ENCODE measurements around the gene ZNF618. TPM values are rescaled to one million over a fixed set of nuclear protein-coding genes. Genes with fewer than 3 reads are reported as not detected.

The ZNF618 gene
- polyA plus RNA-seq, 3 donors, result 0.53 to 1.9 (median 0.78) TPM

DNA sequence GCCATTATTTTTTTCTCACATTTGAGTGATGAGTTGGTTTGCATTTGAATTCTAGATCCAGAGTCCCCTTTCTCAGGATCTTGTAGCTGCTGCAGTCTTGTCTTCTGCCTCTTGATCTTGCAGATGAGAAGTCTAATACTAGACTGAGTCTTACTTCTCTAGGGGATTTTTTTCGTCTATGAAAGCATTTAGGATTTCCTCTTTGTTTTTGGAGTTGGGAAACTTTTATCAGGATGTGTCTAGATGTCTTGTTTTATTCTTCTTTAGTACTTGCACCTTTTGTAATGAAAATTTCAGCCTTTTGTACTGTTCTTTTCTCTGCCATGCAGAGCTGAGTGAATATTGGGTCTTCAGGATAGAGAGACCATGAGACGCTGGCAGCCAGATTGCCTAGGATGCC is 65.4 kb downstream of the ZNF618 start:
- H3K4me1 ChIP-seq (ENCODE audit: control insufficient read depth in 1 of 2, insufficient read depth in 2 of 2, low read length in 2 of 2), result peaks cover 6 to 7% of the 10 kb centered on the region in 2 donors
- H3K27ac ChIP-seq (ENCODE audit: low read depth in 1 of 2, low read length in 2 of 2), result no peak overlapping the region
- Mint-ChIP-seq H3K4me3 (peak overlapping the region in 1 of 2 donors; percentile 2), H3K27me3 (ENCODE audit: low read depth in 3 of 3) (peaks cover 0 to 3% (median 1%) of the 10 kb centered on the region in 3 donors), H3K27ac (peak overlapping the region in 2 of 7 donors; percentile 12 to 25), H3K9me3 (no peaks in the 10 kb centered on the region), H3K4me1 (peaks cover 15% of the 10 kb centered on the region), H3K36me3 (peaks cover 2 to 3% of the 10 kb centered on the region in 2 donors)
- peak overlapping the region; percentile 14 for H3K4me2 ChIP-seq (replicated peaks; ENCODE audit: extremely low read depth, low read length, poor library complexity, severe bottlenecking)
- H3K4me3 ChIP-seq (replicated peaks in 1 of 3; ENCODE audit: low read depth in 2 of 3, low read length in 3 of 3), result peak overlapping the region in 1 of 3 experiments; percentile 30
- H3K79me2 ChIP-seq (ENCODE audit: insufficient read depth, low read length), result no peaks in the 10 kb centered on the region
- no peak overlapping the region for H3K9ac ChIP-seq (ENCODE audit: insufficient read depth, low read length, poor library complexity, severe bottlenecking)
- DNase-seq, result no peak
- intact Hi-C loops (cut with micrococcal nuclease), result no loop called here
- H3K36me3 ChIP-seq (replicated peaks in 1 of 2; ENCODE audit: control insufficient read depth in 1 of 2, insufficient read depth in 2 of 2, low read length in 2 of 2), result no peaks in the 10 kb centered on the region
- no peaks in the 10 kb centered on the region for H3K27me3 ChIP-seq (ENCODE audit: control insufficient read depth in 2 of 2, insufficient read depth in 2 of 2, low read length in 2 of 2)
- no peak overlapping the region for H2AFZ ChIP-seq (ENCODE audit: insufficient read depth, low read depth, low read length, poor library complexity, severe bottlenecking)
- no peaks in the 10 kb centered on the region for H4K20me1 ChIP-seq (ENCODE audit: insufficient read depth, low read length)
- no peaks in the 10 kb centered on the region for H3K9me3 ChIP-seq (replicated peaks in 1 of 2; ENCODE audit: control insufficient read depth in 1 of 2, insufficient read depth in 1 of 2, low read length in 2 of 2)
- TF ChIP-seq, protein P1, sequence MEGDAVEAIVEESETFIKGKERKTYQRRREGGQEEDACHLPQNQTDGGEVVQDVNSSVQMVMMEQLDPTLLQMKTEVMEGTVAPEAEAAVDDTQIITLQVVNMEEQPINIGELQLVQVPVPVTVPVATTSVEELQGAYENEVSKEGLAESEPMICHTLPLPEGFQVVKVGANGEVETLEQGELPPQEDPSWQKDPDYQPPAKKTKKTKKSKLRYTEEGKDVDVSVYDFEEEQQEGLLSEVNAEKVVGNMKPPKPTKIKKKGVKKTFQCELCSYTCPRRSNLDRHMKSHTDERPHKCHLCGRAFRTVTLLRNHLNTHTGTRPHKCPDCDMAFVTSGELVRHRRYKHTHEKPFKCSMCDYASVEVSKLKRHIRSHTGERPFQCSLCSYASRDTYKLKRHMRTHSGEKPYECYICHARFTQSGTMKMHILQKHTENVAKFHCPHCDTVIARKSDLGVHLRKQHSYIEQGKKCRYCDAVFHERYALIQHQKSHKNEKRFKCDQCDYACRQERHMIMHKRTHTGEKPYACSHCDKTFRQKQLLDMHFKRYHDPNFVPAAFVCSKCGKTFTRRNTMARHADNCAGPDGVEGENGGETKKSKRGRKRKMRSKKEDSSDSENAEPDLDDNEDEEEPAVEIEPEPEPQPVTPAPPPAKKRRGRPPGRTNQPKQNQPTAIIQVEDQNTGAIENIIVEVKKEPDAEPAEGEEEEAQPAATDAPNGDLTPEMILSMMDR (IDR thresholded peaks at IDR 0.05), result no peak
- no CpG with 5 or more reads among the region's 2 CpGs for WGBS (ENCODE audit: insufficient coverage)

DNA sequence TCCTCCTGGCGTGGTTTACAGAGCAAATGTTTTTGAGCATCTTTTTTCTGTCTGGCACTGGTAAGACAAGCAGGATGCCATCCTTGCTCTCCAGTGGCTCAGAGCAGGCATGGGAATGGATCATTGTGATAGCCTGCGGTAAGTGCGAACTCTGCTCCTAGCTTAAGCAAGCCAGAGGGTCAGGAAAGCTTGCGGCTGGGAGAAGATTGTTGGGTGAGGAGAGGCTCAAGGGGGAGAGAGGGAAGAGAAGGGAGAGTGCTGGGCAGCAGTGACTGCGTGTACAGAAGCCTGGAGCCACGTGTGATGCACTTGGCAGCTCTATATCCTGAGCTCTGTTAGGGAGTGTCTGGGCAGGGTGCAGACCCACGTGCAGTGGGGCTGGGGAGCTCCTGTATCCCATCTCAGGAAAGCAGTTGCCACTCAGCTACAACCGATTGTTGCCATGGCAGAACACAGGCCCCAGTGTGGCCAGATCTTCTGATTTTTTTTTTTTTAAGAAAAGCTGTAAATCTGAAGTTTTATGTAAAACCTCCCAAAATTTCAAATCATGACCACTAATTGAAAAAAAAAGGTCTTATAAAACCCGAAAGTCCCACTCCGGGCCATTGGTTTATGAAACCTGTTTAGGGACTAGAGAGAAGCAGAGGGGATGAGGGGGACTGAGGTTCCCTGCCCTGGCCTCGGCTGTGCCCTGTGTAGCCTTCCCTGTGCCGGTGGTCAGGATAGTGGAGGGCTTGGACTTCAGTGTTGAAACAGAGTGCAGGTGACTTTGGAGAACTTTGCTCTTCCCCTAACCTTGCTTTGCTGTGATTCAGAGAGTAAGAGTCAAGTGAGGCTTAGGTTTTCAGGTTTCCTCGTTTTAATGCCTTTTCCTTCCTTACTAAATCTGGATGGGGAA is 67.3 kb downstream of the ZNF618 start:
- Mint-ChIP-seq H3K4me1 (peaks cover 15% of the 10 kb centered on the region), H3K36me3 (peaks cover 2 to 3% of the 10 kb centered on the region in 2 donors), H3K4me3 (no peak overlapping the region), H3K27me3 (ENCODE audit: low read depth in 3 of 3) (peaks cover 0 to 3% (median 0%) of the 10 kb centered on the region in 3 donors), H3K27ac (peak overlapping the region in 1 of 7 donors; percentile 34), H3K9me3 (no peaks in the 10 kb centered on the region)
- H3K4me3 ChIP-seq (replicated peaks in 1 of 3; ENCODE audit: low read depth in 2 of 3, low read length in 3 of 3), result no peak overlapping the region
- H4K20me1 ChIP-seq (ENCODE audit: insufficient read depth, low read length), result no peaks in the 10 kb centered on the region
- TF ChIP-seq, protein P1 (IDR thresholded peaks at IDR 0.05), result no peak
- intact Hi-C loops (cut with micrococcal nuclease), result no loop called here
- no peaks in the 10 kb centered on the region for H3K79me2 ChIP-seq (ENCODE audit: insufficient read depth, low read length)
- DNase-seq, result no peak
- H3K36me3 ChIP-seq (replicated peaks in 1 of 2; ENCODE audit: control insufficient read depth in 1 of 2, insufficient read depth in 2 of 2, low read length in 2 of 2), result no peaks in the 10 kb centered on the region
- H2AFZ ChIP-seq (ENCODE audit: insufficient read depth, low read depth, low read length, poor library complexity, severe bottlenecking), result no peak overlapping the region
- H3K27me3 ChIP-seq (ENCODE audit: control insufficient read depth in 2 of 2, insufficient read depth in 2 of 2, low read length in 2 of 2), result no peaks in the 10 kb centered on the region
- peaks cover 6 to 7% of the 10 kb centered on the region in 2 donors for H3K4me1 ChIP-seq (ENCODE audit: control insufficient read depth in 1 of 2, insufficient read depth in 2 of 2, low read length in 2 of 2)
- WGBS (ENCODE audit: insufficient coverage), result 94% methylated on average over 6 of the region's 13 CpGs
- H3K4me2 ChIP-seq (replicated peaks; ENCODE audit: extremely low read depth, low read length, poor library complexity, severe bottlenecking), result no peak overlapping the region
- no peak overlapping the region for H3K9ac ChIP-seq (ENCODE audit: insufficient read depth, low read length, poor library complexity, severe bottlenecking)
- H3K9me3 ChIP-seq (replicated peaks in 1 of 2; ENCODE audit: control insufficient read depth in 1 of 2, insufficient read depth in 1 of 2, low read length in 2 of 2), result no peaks in the 10 kb centered on the region
- H3K27ac ChIP-seq (ENCODE audit: low read depth in 1 of 2, low read length in 2 of 2), result no peak overlapping the region

Measured in CD14-positive monocyte (primary cell).